ENCODE measurements around the gene ANKS1B.

The ANKS1B gene

GRCh38 chr12:99135376-99135775, 849.4 kb downstream of the ANKS1B start:
- no peaks in the 10 kb centered on the region for H3K27me3 ChIP-seq (replicated peaks)
- in situ Hi-C loops (cut with HindIII; ENCODE audit: low pct_ligation_motif_present, low sequenced_read_pairs), result no loop called here
- H3K4me3 ChIP-seq (ENCODE audit: low read depth, low read length), result no peak overlapping the region
- H3K27ac ChIP-seq, result no peak overlapping the region
- no peak for TF ChIP-seq CTCF (IDR thresholded peaks at IDR 0.05; ENCODE audit: low read depth, low read length, missing control alignments)
- H3K36me3 ChIP-seq (replicated peaks), result no peaks in the 10 kb centered on the region
- DNase-seq, result no peak

- no peak for TF ChIP-seq CTCF (IDR thresholded peaks at IDR 0.05; ENCODE audit: low read depth, low read length, missing control alignments)
- Histone ChIP-seq H3K27ac (no peak overlapping the region), H3K36me3 (replicated peaks) (no peaks in the 10 kb centered on the region), H3K4me3 (ENCODE audit: low read depth, low read length) (no peak overlapping the region), H3K27me3 (replicated peaks) (no peaks in the 10 kb centered on the region)
- in situ Hi-C loops (cut with HindIII; ENCODE audit: low pct_ligation_motif_present, low sequenced_read_pairs), result no loop called here
- DNase-seq, result no peak
Measured at GRCh38 chr12:99133401-99133800, 851.3 kb downstream of the ANKS1B start.

GRCh38 chr12:99131751-99132199, 853.0 kb downstream of the ANKS1B start:
- in situ Hi-C loops (cut with HindIII; ENCODE audit: low pct_ligation_motif_present, low sequenced_read_pairs), result no loop called here
- DNase-seq, result peak; percentile 83
- H3K36me3 ChIP-seq (replicated peaks), result no peaks in the 10 kb centered on the region
- H3K4me3 ChIP-seq (ENCODE audit: low read depth, low read length), result no peak overlapping the region
- H3K27me3 ChIP-seq (replicated peaks), result no peaks in the 10 kb centered on the region
- no peak for TF ChIP-seq CTCF (IDR thresholded peaks at IDR 0.05; ENCODE audit: low read depth, low read length, missing control alignments)
- H3K27ac ChIP-seq, result peak overlapping the region; percentile 76

GRCh38 chr12:99130808-99131553, 853.8 kb downstream of the ANKS1B start:
- peak; percentile 32 for DNase-seq
- no peaks in the 10 kb centered on the region for H3K27me3 ChIP-seq (replicated peaks)
- TF ChIP-seq CTCF (IDR thresholded peaks at IDR 0.05; ENCODE audit: low read depth, low read length, missing control alignments), result no peak
- in situ Hi-C loops (cut with HindIII; ENCODE audit: low pct_ligation_motif_present, low sequenced_read_pairs), result no loop called here
- no peaks in the 10 kb centered on the region for H3K36me3 ChIP-seq (replicated peaks)
- no peak overlapping the region for H3K4me3 ChIP-seq (ENCODE audit: low read depth, low read length)
- peak overlapping the region; percentile 76 for H3K27ac ChIP-seq

GRCh38 chr12:99128246-99128802, 856.4 kb downstream of the ANKS1B start:
- no peak for TF ChIP-seq CTCF (IDR thresholded peaks at IDR 0.05; ENCODE audit: low read depth, low read length, missing control alignments)

More at GRCh38 chr12:99128246-99128802, 856.4 kb downstream of the ANKS1B start:
- no peak for DNase-seq
- no peaks in the 10 kb centered on the region for H3K36me3 ChIP-seq (replicated peaks)
- in situ Hi-C loops (cut with HindIII; ENCODE audit: low pct_ligation_motif_present, low sequenced_read_pairs), result no loop called here
- H3K27ac ChIP-seq, result no peak overlapping the region
- H3K27me3 ChIP-seq (replicated peaks), result no peaks in the 10 kb centered on the region
- H3K4me3 ChIP-seq (ENCODE audit: low read depth, low read length), result no peak overlapping the region

All from brain microvascular endothelial cell (primary cell).